Measurements from ENCODE around the gene GPNMB.

GPNMB gene

GRCh38 chr7:23230641-23231101, 15.9 kb upstream of the GPNMB start:
- no peak for DNase-seq (ENCODE audit: low read depth in 2 of 2)

GRCh38 chr7:23232966-23233365, 13.6 kb upstream of the GPNMB start:
- no peak for DNase-seq (ENCODE audit: low read depth in 2 of 2)

GRCh38 chr7:23234569-23235296, 11.8 kb upstream of the GPNMB start:
- no peak for DNase-seq (ENCODE audit: low read depth in 2 of 2)

- DNase-seq (ENCODE audit: low read depth in 2 of 2), result no peak
Measured at GRCh38 chr7:23235813-23236221, 10.8 kb upstream of the GPNMB start.

- no peak for DNase-seq (ENCODE audit: low read depth in 2 of 2)
Measured at GRCh38 chr7:23237000-23237399, 9.6 kb upstream of the GPNMB start.

DNA sequence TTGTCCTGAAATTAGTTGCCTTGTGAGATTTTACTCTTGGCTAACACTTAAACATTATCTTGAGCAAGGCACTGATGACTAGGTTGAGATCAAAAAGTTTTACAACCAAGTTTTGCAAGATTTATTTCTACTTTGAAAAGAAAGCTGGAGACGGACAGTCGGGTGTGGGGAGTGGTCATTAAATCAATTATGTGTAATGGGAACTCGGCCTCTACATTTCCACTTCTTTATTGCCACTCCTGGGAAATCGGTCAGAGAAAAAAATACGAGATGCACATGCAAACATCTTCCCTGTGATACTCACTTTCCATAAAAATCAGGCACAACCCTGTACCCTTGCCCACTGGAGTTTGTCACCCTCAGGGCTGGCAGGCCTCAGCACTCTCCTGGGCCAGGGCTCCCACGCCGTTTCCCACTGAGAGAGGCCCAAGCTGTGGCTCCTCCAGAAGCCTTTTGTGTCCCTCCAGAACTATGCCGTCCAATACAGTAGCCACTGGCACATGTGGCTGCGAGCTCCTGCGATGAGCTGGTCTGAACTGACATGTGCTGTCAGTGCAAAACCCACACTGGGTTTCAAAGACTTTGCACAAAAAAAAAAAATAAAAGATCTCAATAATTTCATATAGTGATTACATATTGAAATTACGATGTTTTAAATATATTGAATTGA, 7.5 kb upstream of the GPNMB start:
- DNase-seq (ENCODE audit: low read depth in 2 of 2), result no peak

DNA sequence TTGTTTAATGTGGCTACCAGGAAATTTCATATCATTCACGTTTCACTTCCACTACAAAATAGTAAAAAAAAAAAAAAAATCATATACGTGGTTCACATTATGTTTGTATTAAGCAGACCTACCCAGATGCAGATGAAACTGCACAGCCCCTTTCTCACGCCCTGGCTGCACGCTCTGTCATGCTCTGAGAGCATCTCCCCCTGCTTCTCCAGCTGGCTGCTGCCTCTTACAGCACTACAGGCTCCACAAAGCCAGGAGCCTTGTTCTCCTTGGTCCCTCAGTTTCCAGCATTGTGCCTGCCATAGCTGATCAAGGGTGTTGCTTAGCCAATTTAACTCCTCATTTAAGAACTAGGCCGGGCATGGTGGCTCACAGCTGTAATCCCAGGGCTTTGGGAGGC, 6.9 kb upstream of the GPNMB start:
- DNase-seq (ENCODE audit: low read depth in 2 of 2), result no peak

DNA sequence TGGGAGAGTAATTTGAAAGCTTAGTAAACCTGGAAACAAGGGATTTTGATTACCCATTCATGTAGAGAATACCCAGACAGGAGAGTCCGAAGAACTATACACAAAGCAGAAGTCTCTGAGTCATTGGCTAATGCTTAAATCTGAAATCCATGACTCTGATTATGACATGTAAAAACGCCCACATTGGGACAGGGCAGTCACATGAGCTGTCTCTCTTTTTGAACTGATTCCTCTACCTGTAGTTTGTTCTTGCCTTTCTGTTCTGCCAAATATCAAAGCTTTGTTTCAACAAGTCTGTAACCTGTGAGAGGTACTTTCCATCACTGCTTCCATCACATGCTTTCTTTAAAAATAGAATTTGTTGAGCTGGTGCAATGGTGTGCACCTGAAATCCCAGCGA, 4.3 kb upstream of the GPNMB start:
- no peak for DNase-seq (ENCODE audit: low read depth in 2 of 2)

DNA sequence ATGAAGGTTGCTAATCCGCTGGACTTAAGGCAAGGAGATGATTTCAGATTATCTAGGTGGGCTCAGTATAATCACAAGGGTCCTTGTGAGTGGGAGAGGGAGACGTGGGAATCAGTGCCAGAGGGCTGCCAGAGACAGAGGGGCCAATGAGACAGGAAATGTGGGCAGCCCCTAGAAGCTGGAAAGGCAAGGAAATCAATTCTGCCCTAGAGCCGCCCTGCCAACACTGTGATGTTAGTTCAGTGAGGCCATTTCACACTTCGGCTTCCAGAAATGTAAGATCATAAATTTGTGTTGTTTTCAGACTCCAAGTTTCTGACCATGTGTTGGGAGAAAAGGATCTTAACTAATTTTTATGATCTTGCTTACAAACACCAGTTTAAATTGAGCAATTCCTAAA, 3.6 kb upstream of the GPNMB start:
- no peak for DNase-seq (ENCODE audit: low read depth in 2 of 2)

DNA sequence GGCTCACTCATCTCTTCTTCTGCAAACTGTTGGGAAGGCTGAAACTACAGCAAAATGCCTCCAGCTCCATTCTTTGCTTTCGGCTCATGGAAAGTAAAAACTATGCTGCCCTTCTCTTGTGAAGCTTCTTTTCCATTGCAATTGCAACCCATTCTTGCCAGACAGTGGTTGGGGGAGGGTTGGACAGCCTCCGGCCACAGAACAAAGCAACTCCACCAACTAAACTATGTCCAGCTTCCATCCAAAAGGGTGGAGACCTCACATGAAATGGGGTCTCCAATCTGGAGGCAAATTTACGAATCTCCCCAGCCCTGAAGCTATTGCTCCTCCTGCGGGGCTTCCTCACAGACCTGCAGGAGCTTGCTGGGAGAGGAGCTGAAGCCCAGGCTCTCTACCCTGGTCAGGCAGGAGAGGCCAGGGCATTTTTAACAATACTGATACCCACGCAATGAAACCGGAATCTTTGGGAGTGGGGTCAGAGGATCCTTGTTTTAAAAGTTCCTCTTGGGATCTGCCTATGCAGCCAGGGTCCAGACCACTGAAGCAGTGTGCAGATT, 549 bp downstream of the GPNMB start:
- no peak for DNase-seq (ENCODE audit: low read depth in 2 of 2)

DNA sequence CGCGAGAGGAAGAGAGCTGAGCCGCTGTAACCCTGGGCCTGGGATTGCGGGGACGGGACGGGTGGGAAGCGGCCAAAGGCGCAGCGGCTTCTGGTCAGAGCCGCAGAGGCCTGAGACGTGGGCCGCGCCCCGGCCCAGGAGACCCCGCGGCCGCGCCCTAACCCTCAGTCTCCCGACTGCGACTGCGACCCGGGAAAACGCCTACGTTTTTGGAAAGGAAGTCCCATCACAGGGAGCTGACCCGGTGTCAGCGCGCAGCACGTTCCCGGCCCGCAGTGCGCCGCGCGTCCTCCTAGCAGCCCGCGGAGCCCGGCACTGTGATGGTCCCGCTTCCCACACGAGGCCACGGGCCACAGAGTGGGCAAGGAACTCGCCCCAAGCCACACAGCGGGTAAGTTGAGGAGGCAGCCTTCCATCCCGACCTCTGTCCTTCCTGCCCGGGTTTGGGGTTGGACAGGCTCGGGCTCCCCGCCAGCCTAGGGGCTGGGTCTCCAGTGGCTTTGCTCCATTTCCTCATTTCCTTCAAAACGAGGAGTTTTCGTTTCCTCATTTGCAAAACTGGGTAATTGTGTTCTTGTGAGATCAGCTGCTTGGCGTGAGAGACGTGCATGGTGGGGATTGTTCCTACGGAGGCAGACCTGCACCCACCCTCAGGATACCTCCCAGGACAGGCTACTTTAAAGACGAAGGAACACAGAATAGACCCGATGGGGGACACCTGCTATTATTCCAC, 1.2 kb downstream of the GPNMB start:
- DNase-seq (ENCODE audit: low read depth in 2 of 2), result no peak

DNA sequence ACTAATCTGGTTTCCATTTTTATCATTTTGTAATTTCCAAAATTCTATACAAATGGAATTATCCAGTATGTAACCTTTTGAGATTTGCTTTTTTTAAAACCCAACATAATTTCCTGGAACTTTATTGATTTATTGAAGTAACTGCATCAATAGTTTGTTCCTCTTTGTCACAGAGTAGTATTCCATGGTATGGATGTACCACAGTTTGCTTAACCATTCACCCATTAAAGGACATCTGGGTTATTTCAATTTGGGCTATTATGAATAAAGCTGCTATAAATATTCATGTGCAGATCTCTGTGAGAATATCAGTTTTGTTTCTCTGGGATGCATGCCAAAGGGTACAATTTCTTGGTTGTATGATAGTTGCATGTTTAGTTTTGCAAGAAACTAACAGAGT, 2.9 kb downstream of the GPNMB start:
- DNase-seq (ENCODE audit: low read depth in 2 of 2), result no peak

- DNase-seq (ENCODE audit: low read depth in 2 of 2), result no peak
Measured at GRCh38 chr7:23254051-23254681, 7.6 kb downstream of the GPNMB start.

- no peak for DNase-seq (ENCODE audit: low read depth in 2 of 2)
Measured at GRCh38 chr7:23256731-23257130, 10.2 kb downstream of the GPNMB start.

DNA sequence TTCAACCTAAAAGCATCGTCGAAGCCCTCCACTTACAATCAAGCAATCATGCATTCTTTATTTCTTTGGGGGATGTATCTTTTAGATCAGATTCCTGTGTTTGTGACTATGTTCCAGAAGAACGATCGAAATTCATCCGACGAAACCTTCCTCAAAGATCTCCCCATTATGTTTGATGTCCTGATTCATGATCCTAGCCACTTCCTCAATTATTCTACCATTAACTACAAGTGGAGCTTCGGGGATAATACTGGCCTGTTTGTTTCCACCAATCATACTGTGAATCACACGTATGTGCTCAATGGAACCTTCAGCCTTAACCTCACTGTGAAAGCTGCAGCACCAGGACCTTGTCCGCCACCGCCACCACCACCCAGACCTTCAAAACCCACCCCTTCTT, 13.8 kb downstream of the GPNMB start:
- DNase-seq (ENCODE audit: low read depth in 2 of 2), result no peak

DNA sequence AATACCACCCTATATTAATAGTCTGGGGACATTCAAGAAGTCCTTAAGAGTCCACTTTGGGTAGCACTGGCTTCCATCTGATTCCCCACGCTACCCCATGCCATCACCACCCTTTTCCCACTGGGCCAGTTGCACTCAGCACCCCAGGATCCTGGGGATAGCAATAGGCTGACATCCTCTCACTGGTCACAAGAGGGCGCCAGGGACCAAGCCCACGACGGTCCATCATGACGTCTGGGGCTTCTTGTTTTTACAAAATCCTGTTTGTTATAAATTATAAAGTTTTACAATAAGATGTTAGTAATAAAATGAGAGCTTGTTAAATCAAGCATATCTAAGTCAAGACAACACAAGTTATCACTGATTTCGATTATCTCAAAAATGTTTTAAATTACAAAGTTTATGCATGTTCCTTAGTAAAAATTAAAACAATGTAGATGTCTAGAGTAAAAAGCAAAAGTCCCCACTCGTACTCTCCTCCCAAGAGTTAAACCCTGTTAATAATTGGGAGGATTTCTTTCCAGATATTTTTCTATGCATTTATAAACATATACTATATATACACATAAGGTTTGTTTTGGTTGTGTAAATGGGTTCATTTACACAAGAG, 15.4 kb downstream of the GPNMB start:
- peak; percentile 52 to 56 for DNase-seq (ENCODE audit: low read depth in 2 of 2)

DNA sequence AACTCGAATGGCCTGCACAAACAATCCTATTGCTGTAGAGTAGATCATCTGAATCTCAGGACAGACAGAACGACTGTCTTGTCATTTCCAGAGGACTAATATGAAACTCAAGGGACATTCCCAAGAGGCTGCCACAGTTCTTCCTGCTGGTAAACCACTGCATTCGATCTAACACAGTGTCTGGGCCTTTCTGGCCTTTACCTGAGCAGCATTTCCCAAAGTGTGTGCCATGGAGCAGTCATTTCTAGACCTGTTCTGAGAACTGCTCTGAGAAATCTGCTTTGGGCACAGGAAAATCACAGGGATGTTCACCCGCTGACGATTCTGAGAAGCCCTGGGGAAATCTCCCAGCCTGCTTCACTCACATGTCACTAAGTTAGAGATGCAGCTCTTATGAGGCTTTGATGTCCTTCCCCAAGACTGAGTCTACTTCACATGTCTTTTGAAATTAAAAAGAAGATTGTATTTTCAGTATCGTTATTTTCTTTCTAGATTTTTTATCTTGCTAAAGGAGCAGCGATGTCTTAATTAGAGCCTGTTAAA, 18.4 kb downstream of the GPNMB start:
- no peak for DNase-seq (ENCODE audit: low read depth in 2 of 2)

DNA sequence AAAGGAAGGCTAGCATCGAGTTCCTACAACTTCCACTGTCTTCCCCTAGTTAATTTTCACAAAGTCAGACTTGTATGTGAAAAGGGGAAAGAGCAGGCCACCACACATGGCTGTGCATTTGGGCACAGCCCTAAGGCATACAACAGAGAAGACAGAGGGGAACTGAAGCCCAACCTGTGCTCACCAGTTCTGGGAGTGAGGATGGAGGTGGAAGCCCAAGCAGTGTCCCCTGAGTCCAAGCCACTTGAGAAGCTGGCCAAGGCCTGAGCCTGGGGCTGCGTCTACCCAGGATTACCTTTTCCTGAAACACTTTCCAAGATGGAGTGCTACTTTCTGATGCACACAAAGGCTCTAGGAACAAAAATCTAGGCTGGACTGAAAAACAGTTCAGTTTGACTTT, 20.3 kb downstream of the GPNMB start:
- no peak for DNase-seq (ENCODE audit: low read depth in 2 of 2)

- DNase-seq (ENCODE audit: low read depth in 2 of 2), result no peak
Measured at GRCh38 chr7:23267357-23267756, 20.8 kb downstream of the GPNMB start.

- DNase-seq (ENCODE audit: low read depth in 2 of 2), result no peak
Measured at GRCh38 chr7:23268167-23268566, 21.6 kb downstream of the GPNMB start.

DNA sequence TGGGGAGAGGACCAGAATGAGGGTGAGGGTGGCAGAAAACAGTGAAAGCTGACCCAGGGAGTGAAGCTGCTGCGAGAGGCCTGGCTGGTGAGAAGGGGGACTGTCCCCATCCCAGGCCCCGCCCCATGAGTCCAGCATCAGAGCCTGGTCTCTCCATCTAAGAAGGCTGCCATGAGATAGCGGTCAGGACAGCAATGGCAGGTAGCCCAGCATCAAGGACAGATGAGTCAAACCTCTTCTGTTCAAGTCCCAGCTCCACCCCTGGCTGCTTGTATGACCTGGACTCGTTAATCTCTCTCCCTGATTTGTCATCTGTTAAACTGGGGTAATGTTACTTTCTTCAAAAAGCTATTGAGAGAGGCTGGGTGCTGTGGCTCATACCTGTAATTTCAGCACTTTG, 22.2 kb downstream of the GPNMB start:
- DNase-seq (ENCODE audit: low read depth in 2 of 2), result no peak
